ENCODE data around the gene WNT7B.

WNT7B gene

GRCh38 chr22:46012182-46012880 is 35.4 kb upstream of the WNT7B start:
- no peak for DNase-seq (ENCODE audit: low read depth)
- TF ChIP-seq CTCF (IDR thresholded peaks at IDR 0.05; ENCODE audit: control insufficient read depth, insufficient read depth, low read depth, low read length, missing control alignments), result no peak
- H3K4me3 ChIP-seq (ENCODE audit: control insufficient read depth, low read depth, low read length), result no peak overlapping the region

- no peak for DNase-seq (ENCODE audit: low read depth)
- no peak overlapping the region for H3K4me3 ChIP-seq (ENCODE audit: control insufficient read depth, low read depth, low read length)
- no peak for TF ChIP-seq CTCF (IDR thresholded peaks at IDR 0.05; ENCODE audit: control insufficient read depth, insufficient read depth, low read depth, low read length, missing control alignments)
These were observed 34.7 kb upstream of the WNT7B start for GRCh38 chr22:46011627-46012181.

GRCh38 chr22:46010951-46011626 is 34.1 kb upstream of the WNT7B start:
- H3K4me3 ChIP-seq (ENCODE audit: control insufficient read depth, low read depth, low read length), result no peak overlapping the region
- no peak for TF ChIP-seq CTCF (IDR thresholded peaks at IDR 0.05; ENCODE audit: control insufficient read depth, insufficient read depth, low read depth, low read length, missing control alignments)
- DNase-seq (ENCODE audit: low read depth), result no peak

GRCh38 chr22:46010207-46010867 is 33.4 kb upstream of the WNT7B start:
- no peak overlapping the region for H3K4me3 ChIP-seq (ENCODE audit: control insufficient read depth, low read depth, low read length)
- no peak for TF ChIP-seq CTCF (IDR thresholded peaks at IDR 0.05; ENCODE audit: control insufficient read depth, insufficient read depth, low read depth, low read length, missing control alignments)
- no peak for DNase-seq (ENCODE audit: low read depth)

GRCh38 chr22:46009730-46010129 is 32.8 kb upstream of the WNT7B start:
- H3K4me3 ChIP-seq (ENCODE audit: control insufficient read depth, low read depth, low read length), result no peak overlapping the region
- TF ChIP-seq CTCF (IDR thresholded peaks at IDR 0.05; ENCODE audit: control insufficient read depth, insufficient read depth, low read depth, low read length, missing control alignments), result no peak
- DNase-seq (ENCODE audit: low read depth), result no peak

GRCh38 chr22:46008836-46009596 is 32.1 kb upstream of the WNT7B start:
- H3K4me3 ChIP-seq (ENCODE audit: control insufficient read depth, low read depth, low read length), result no peak overlapping the region
- no peak for TF ChIP-seq CTCF (IDR thresholded peaks at IDR 0.05; ENCODE audit: control insufficient read depth, insufficient read depth, low read depth, low read length, missing control alignments)
- no peak for DNase-seq (ENCODE audit: low read depth)
